HG03097 (cell line): ENCODE measurements around the gene SH3GL3.

Experiments
- ATAC-seq: cut with Tn5 transposase; IDR thresholded peaks from one replicate; pipeline ENCODE4 v1.9.1; 2021; ENCODE audit not compliant: unreplicated experiment, low FRiP score

Gene SH3GL3

GRCh38 chr15:83565138-83565537 is 118.0 kb downstream of the SH3GL3 start:
- no peak for ATAC-seq

DNA sequence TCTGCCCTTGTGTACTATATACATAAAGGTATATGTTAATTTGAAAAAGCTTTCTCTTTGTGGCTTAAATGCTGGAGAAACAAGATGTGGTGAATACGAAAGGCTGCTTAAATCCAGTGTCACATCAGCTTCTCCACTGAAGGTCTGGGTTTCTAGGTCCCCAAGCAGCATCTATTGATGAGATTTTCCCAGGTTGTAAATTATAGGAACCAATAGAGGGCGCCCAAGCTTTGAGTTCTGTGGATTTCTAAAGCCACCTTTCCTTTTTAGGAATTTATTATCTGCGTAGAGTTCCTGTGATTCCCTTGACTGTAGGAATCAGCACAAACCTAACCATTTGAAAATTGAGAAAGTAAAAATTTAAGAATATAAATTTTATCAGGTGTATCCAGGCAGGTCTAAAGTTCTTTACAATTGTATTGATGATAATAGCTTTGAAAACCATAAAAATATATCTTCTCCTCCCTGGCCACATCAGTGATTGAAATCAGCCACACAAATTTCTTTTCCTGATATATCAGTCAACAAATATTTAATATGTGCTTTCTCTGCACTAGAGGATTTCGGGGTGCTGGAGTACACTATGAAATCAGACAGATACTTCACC is 118.5 kb downstream of the SH3GL3 start:
- ATAC-seq: no peak

DNA sequence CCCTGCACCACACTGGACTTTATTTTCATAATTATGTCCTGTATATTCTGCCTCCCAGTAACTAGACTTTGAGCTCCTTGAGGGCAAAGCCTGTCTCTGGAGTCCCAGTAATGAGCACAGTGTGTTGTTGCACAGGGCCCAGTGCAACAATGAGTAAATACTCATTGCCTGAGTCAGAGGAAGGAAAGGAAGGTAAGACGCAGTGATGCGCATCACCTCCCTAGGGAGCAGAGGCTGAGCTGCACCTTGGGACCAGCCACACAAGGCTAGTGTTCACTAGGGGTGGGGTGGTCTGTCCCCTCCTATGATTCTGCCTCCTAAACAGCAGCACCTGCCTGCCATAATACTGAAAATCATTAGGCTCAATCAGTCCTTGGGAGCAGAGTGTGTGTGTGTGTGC is 120.2 kb downstream of the SH3GL3 start:
- ATAC-seq: no peak

DNA sequence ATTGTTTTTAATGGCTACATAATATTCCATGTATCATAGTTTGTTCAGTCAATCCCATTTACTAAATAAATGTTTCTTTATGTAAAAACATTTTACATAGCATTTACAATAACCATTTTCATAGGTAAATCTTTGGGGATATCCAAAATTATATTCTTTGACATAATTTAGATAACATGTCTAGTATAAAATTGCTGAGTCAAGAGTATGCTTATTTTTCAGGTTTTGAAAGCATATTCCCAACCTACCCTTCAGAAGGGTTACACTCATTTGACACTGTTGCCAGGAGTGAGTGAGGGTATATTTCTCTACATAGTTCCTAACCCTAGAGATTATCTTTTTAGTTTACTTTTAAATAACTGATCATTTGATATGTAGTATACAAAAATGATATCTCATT is 122.2 kb downstream of the SH3GL3 start:
- no peak for ATAC-seq

GRCh38 chr15:83570756-83571155 is 123.6 kb downstream of the SH3GL3 start:
- ATAC-seq: no peak

GRCh38 chr15:83571820-83572707 is 124.9 kb downstream of the SH3GL3 start:
- no peak for ATAC-seq

DNA sequence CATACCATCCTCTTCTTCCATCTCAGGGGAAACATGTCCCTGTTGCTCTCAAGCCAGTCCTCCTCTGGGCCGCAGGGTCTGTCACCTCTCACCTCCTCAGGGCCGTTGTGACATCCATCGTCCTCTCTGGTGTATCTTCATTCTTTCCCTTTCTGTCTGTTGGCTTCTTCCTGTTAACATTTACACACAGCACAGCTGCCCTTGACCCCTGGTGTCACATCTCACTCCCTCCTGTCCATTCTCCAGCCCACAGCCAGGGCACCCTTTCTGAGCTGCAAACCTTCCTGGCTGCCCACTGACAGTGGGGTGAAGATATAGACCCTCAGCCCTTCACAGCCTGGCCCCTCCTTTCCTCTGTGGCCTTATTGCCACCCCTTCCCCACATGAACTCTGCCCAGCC is 127.2 kb downstream of the SH3GL3 start:
- no peak for ATAC-seq

- ATAC-seq: no peak
Measured at GRCh38 chr15:83578691-83579090, 131.6 kb downstream of the SH3GL3 start.

DNA sequence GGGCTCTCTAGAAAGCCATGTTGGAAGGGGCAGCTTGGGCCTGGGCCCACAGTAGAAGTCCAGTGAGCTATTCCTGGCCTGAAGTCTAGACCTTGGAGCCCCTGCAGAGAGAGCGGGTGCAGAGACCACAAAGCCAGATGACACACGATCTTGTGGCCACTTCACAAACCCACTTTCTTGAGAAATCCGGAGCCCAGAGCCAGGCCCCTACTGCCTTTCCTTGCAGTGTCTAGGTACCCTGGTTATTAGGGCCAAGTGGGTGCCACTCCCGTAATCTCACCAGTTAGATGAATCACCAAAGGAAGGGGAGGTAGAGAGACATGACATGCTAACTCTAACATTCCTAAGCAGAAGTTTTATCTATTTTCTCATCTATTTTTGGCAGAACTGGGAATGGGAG is 134.2 kb downstream of the SH3GL3 start:
- no peak for ATAC-seq

DNA sequence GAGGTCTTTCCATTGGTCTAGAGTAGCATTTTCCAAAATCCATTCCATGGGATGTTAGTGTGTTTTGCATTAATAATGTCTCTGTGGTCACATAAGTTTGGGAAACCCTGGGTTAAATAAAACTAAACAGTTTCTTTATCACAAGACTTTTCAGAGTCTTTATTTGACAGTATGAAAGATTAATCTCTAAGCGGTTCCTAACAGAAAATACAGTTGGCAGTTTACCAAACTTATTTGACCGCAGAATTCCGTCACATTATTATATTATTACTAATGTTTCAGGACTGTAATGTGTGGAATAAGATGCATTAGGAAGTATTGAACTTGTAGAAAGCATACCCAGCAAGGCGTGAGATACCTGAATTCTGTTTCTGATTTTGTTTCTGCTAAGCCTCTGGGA is 135.2 kb downstream of the SH3GL3 start:
- ATAC-seq: no peak

GRCh38 chr15:83585601-83586335 is 138.6 kb downstream of the SH3GL3 start:
- ATAC-seq: no peak

- no peak for ATAC-seq
Measured at GRCh38 chr15:83587091-83587490, 139.9 kb downstream of the SH3GL3 start.

GRCh38 chr15:83588441-83588840 is 141.3 kb downstream of the SH3GL3 start:
- no peak for ATAC-seq

DNA sequence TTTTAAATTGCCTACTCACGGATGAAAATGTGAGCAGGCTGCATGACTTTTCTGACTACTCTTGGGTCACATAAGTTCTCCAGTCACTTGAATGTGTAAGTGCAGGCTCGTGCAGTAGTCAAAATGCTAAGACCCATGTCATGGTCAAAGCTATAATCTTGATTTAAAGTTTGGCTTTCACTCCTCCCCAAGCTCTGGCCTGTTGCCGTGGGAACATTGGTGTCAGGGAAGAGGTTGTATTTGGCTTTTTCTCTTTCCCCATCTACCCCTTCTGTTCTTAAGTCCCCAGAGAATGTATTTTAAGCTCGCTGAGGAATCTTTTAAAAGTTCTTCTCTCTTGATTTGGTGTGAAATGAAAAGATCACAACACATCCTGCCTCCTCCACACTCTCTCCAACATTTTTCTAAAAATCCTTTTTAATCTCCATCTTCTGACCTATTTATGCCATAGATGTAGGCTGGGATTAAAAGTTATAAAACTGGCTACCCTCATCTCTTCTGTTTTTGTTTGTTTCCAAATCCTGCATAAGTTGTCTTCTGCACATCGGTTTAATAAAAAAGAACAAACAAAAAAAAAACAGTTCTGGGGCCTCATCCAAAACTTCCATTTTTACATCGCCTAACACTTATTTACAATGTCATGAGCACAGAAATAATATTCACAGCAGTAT is 145.4 kb downstream of the SH3GL3 start:
- no peak for ATAC-seq

GRCh38 chr15:83595191-83595590 is 148.1 kb downstream of the SH3GL3 start:
- no peak for ATAC-seq

DNA sequence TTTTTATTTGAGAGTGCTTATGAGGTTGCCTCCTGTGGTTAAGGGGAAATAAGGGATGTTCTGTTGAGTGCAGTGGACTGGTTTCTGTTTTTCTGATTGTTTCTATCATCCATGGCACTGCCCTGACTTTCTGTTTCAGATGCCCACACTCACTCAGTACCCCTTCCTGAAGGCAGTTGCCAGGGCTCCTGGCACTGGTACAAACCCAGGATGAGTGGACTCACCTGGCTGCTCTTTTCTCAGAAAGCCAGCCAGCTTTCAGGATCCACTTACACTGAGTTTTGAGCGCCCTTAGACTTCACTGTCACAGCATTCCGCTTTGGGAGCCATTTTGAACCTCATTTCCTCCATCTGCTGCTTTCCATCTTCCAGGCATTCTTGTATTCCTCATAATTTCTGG is 150.9 kb downstream of the SH3GL3 start:
- no peak for ATAC-seq

DNA sequence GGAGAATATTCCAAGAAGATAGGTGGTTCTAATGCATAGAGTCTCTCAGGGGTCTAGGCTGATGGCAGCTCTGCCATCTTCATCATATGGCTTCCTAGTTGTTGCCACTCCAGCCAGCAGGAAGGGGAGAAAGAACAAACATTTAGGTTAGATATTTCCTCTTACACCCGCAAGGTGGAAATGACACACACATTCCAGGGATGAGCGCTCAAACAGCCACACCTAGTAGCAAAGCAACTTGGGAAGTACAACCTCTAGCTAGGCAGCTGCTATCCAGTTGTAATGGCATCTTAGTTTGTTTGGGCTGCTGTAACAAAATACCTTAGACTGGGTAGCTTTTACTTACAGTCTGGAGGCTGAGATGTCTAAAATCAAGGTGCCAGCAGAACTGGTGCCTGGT is 154.9 kb downstream of the SH3GL3 start:
- ATAC-seq: no peak

DNA sequence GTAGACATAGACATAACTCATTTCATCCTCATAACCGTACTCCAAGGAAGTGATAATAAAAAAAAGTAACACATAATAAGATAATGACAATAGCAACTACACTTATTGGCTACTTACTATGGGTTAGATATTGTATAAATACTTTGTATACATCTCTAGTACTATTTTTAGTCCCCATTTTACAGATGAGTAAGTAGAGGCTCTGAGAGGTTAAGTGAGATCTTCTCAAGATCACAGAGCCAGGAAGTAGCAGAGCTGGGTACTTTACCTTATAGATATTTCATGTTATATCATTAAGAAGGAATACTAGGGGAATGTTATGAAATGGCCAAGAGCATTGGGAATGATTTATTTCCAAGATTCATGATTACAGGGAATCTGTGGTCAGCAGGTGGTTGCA is 157.4 kb downstream of the SH3GL3 start:
- no peak for ATAC-seq

- ATAC-seq: no peak
Measured at GRCh38 chr15:83605111-83605945, 158.2 kb downstream of the SH3GL3 start.

- no peak for ATAC-seq
Measured at GRCh38 chr15:83610132-83610531, 163.0 kb downstream of the SH3GL3 start.
